Activated CD4-positive, alpha-beta memory T cell treated with anti-CD3 and anti-CD28 coated beads for 36 hours (primary cell): ENCODE measurements around the gene KLF1. TPM values are rescaled to one million over a fixed set of nuclear protein-coding genes. Genes with fewer than 3 reads are reported as not detected.
"Not testable (repeated sequence)": the region's sequence is repeated elsewhere in the genome, so short reads cannot be mapped to it uniquely, and the experiment has no call there.

ENCODE experiments used
- CTCF ChIA-PET: fragments of 350-600 bp; sonication (Branson Sonifier 250); formaldehyde crosslinking; loops from one replicate; lab custom pipeline; 2021; ENCODE audit warnings: antibody characterized with exemption, inconsistent platforms; lab: Charles Lee
- POLR2A ChIA-PET: fragments of 350-600 bp; sonication (Branson Sonifier 250); formaldehyde crosslinking; loops from one replicate; lab custom pipeline; 2021; ENCODE audit warnings: antibody characterized with exemption; lab: Charles Lee
- DNase-seq: peaks from one replicate; pipeline ENCODE4 v3.0.0-alpha.2; 2020
- H3K27ac Mint-ChIP-seq: one replicate; pipeline ENCODE4 v1.8.0; 2021; ENCODE audit warnings: mixed read lengths
- H3K27me3 Mint-ChIP-seq: one replicate; pipeline ENCODE4 v1.8.0; 2021; ENCODE audit warnings: mixed read lengths
- H3K36me3 Mint-ChIP-seq: one replicate; pipeline ENCODE4 v1.8.0; 2021; ENCODE audit warnings: mixed read lengths
- H3K4me1 Mint-ChIP-seq: one replicate; pipeline ENCODE4 v1.8.0; 2021; ENCODE audit warnings: low read depth, mixed read lengths
- H3K4me3 Mint-ChIP-seq: one replicate; pipeline ENCODE4 v1.8.0; 2021; ENCODE audit warnings: mild to moderate bottlenecking, mixed read lengths
- H3K9me3 Mint-ChIP-seq: one replicate; pipeline ENCODE4 v1.8.0; 2021; ENCODE audit warnings: mixed read lengths
- intact Hi-C: fragments of 100-400 bp; cut with micrococcal nuclease; formaldehyde crosslinking; loops from one replicate; pipeline ENCODE4 v1.15.1; 2023
- total RNA-seq, 2 experiments: library from RNA; stranded (reverse); gene quantifications; one replicate each; pipeline ENCODE4 v1.2.3, GENCODE V29; 2021

KLF1 gene
- total RNA-seq, 2 experiments from 2014 or later = 0.12 to 0.19 TPM

DNA sequence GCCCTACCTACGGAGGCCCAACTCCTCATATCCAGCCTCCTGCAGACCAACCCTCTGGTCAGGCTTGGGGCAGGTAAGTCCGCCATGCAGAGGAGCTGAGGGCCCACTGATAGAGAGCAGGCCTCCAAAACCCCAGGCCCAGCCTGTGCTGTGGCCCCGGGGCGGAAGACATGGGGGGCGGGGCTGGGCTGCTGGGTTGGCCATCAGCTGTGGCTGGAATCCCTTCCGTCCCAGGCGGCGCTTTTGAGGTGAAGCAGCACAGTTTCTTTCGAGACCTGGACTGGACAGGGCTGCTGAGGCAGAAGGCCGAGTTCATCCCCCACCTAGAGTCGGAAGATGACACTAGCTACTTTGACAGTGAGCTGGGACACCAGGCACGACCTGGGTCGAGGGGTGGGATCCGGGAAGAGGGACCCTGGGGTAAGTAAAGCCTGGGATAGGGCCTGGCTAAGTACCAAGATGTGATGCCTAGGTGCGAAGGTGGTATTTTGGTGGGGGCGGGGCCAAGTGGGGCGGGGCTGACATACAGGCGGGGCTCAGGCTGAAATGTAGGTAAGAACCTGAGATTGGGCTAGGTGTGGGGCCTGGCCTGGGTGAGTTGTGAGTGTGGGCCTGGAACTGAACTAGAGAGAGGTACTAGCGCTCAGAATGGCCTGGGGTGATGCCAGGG lies 21.1 kb downstream of the KLF1 start:
- Mint-ChIP-seq H3K27ac (no peak overlapping the region), H3K4me3 (no peak overlapping the region), H3K27me3 (peaks cover 12% of the 10 kb centered on the region), H3K9me3 (no peaks in the 10 kb centered on the region), H3K4me1 (peaks cover 7% of the 10 kb centered on the region), H3K36me3 (no peaks in the 10 kb centered on the region)
- POLR2A ChIA-PET = interaction anchor here (1.2 kb wide), 1 partner anchor 91 kb away, joined by 3 read pairs; no protein-coding TSS in a partner anchor
- intact Hi-C loops = no loop called here
- CTCF ChIA-PET = interaction anchor here (0.6 to 2.3 kb wide), 3 partner anchors 19 to 878 kb away, joined by 3 to 13 read pairs (median 4); no protein-coding TSS in a partner anchor
- no peak for DNase-seq

- Mint-ChIP-seq H3K27me3 (peaks cover 15% of the 10 kb centered on the region), H3K4me3 (no peak overlapping the region), H3K4me1 (peaks cover 7% of the 10 kb centered on the region), H3K27ac (no peak overlapping the region), H3K9me3 (no peaks in the 10 kb centered on the region), H3K36me3 (no peaks in the 10 kb centered on the region)
- DNase-seq = no peak
- POLR2A ChIA-PET = interaction anchor here (1.2 kb wide), 1 partner anchor 92 kb away, joined by 3 read pairs; no protein-coding TSS in a partner anchor
- intact Hi-C loops = no loop called here
- CTCF ChIA-PET = interaction anchor here (0.8 to 2.3 kb wide), 3 partner anchors 8 to 107 kb away, joined by 3 to 13 read pairs (median 4); no protein-coding TSS in a partner anchor
These were observed 22.0 kb downstream of the KLF1 start for GRCh38 chr19:12864721-12865715.

GRCh38 chr19:12864143-12864542 lies 22.9 kb downstream of the KLF1 start:
- Mint-ChIP-seq H3K27ac (no peak overlapping the region), H3K27me3 (peaks cover 15% of the 10 kb centered on the region), H3K9me3 (no peaks in the 10 kb centered on the region), H3K4me3 (no peak overlapping the region), H3K4me1 (peaks cover 7% of the 10 kb centered on the region), H3K36me3 (no peaks in the 10 kb centered on the region)
- intact Hi-C loops = no loop called here
- ChIA-PET POLR2A (no interaction called here), CTCF (interaction anchor here (0.8 to 2.3 kb wide), 3 partner anchors 9 to 106 kb away, joined by 3 to 13 read pairs (median 4); no protein-coding TSS in a partner anchor)
- DNase-seq = no peak

- Mint-ChIP-seq H3K36me3 (no peaks in the 10 kb centered on the region), H3K9me3 (peaks cover 2% of the 10 kb centered on the region), H3K4me1 (no peaks in the 10 kb centered on the region), H3K27ac (no peak overlapping the region), H3K4me3 (no peak overlapping the region), H3K27me3 (peaks cover 2% of the 10 kb centered on the region)
- ChIA-PET CTCF (interaction anchor here (1.0 to 3.8 kb wide), 2 partner anchors 12 to 93 kb away, joined by 3 to 13 read pairs; no protein-coding TSS in a partner anchor), POLR2A (no interaction called here)
- intact Hi-C loops = no loop called here
- no peak for DNase-seq
These were observed 27.5 kb downstream of the KLF1 start for GRCh38 chr19:12859546-12859945.

DNA sequence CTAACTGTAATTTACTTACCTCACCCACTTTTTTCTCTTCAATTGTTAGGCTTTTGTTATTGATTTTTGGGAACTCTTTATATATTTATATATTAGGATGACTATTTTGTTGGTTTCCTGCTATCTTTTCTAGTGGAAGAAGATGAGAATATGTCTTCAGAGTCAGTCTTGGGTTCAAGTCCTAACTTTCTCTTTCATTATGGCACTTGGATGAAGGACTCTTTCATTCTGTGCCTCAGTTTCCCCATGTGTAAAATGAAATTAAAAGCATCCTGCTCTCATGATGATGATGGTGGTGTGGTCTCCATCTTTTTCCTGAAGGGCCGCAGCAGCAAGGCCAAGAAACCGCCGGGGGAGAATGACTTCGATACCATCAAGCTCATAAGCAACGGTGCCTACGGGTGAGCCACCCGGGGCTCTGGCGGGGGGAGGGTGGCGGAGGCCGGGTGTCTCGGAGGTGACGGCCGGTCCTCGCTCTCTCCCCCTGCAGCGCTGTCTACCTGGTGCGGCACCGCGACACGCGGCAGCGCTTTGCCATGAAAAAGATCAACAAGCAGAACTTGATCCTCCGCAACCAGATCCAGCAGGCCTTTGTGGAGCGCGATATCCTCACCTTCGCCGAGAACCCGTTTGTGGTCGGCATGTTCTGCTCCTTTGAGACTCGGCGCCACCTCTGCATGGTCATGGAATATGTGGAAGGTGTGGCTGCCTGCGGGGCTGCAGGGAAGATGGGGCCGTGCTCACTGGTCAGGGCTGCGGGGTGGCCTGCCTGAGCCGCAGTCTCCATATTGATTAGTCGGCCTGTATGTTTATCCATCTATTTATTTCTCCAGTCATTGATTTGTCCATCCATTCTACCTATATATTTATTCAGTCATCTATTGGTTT lies 28.7 kb downstream of the KLF1 start:
- peaks cover 2% of the 10 kb centered on the region for H3K9me3 Mint-ChIP-seq
- DNase-seq = no peak
- no peaks in the 10 kb centered on the region for H3K36me3 Mint-ChIP-seq
- peaks cover 2% of the 10 kb centered on the region for H3K27me3 Mint-ChIP-seq
- ChIA-PET CTCF (interaction anchor here (1.3 to 3.8 kb wide), 2 partner anchors 11 to 33 kb away, joined by 3 to 13 read pairs; no protein-coding TSS in a partner anchor), POLR2A (no interaction called here)
- intact Hi-C loops = no loop called here
- H3K27ac Mint-ChIP-seq = no peak overlapping the region
- H3K4me1 Mint-ChIP-seq = no peaks in the 10 kb centered on the region
- H3K4me3 Mint-ChIP-seq = no peak overlapping the region

- H3K27ac Mint-ChIP-seq = no peak overlapping the region
- H3K4me3 Mint-ChIP-seq = no peak overlapping the region
- DNase-seq = no peak
- H3K4me1 Mint-ChIP-seq = no peaks in the 10 kb centered on the region
- ChIA-PET CTCF (interaction anchor here (1.3 to 3.8 kb wide), 2 partner anchors 9 to 31 kb away, joined by 3 to 13 read pairs; no protein-coding TSS in a partner anchor), POLR2A (no interaction called here)
- intact Hi-C loops = no loop called here
- no peaks in the 10 kb centered on the region for H3K36me3 Mint-ChIP-seq
- H3K27me3 Mint-ChIP-seq = peaks cover 2% of the 10 kb centered on the region
- H3K9me3 Mint-ChIP-seq = peaks cover 2% of the 10 kb centered on the region
These were observed 30.3 kb downstream of the KLF1 start for GRCh38 chr19:12856653-12857052.

DNA sequence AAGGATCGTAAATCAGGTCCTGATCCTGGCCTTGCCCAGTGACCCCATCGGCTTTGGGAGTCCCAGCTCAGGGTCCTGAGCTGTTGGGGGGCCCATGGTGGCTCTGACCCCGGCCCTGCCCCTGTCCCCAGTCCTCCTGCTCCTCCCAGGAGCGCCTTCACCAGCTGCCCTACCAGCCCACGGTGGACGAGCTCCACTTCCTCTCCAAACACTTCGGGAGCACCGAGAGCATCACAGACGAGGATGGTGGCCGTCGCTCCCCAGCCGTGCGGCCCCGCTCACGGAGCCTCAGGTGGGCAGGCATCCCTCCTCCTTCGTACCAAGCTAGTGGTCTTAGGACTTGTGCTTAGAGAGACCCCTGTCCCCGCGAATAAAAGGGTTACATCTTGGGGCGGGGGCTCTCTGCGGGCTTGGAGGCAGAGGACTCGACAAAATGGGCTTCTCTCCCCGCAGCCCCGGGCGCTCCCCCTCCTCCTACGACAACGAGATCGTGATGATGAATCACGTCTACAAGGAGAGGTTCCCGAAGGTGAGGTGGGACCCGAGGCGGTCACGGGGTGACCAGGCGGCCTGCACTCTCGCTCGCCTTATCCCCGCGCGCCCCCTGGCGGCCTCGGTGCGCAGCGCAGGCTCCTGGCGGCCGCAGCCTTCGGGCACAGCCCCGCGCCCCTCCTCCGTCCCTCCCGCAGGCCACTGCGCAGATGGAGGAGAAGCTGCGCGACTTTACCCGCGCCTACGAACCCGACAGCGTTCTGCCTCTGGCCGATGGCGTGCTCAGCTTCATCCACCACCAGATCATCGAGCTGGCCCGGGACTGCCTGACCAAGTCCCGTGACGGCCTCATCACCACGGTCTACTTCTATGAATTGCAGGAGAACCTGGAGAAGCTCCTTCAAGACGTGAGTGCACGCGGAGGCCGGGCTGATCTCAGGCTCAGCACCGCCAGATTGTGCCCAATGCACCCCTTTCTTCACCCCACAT lies 39.6 kb downstream of the KLF1 start:
- H3K36me3 Mint-ChIP-seq = no peaks in the 10 kb centered on the region
- H3K27ac Mint-ChIP-seq = no peak overlapping the region
- peak overlapping the region; percentile 29 for H3K4me3 Mint-ChIP-seq
- H3K4me1 Mint-ChIP-seq = peaks cover 5% of the 10 kb centered on the region
- CTCF ChIA-PET = interaction anchor here (0.6 to 11.8 kb wide), 49 partner anchors 10 to 208 kb away, joined by 3 to 280 read pairs (median 4); partner anchors contain the start of genes FARSA, RNASEH2A, THSD8 and TNPO2
- intact Hi-C loops = loop anchor here (2.0 kb wide), 1 partner anchor 81 kb away; no protein-coding TSS in a partner anchor
- POLR2A ChIA-PET = interaction anchor here (0.7 to 1.7 kb wide), 5 partner anchors 27 to 82 kb away, joined by 3 to 6 read pairs (median 3); no protein-coding TSS in a partner anchor
- DNase-seq = peak; percentile 90
- peaks cover 25% of the 10 kb centered on the region for H3K27me3 Mint-ChIP-seq
- H3K9me3 Mint-ChIP-seq = no peaks in the 10 kb centered on the region

DNA sequence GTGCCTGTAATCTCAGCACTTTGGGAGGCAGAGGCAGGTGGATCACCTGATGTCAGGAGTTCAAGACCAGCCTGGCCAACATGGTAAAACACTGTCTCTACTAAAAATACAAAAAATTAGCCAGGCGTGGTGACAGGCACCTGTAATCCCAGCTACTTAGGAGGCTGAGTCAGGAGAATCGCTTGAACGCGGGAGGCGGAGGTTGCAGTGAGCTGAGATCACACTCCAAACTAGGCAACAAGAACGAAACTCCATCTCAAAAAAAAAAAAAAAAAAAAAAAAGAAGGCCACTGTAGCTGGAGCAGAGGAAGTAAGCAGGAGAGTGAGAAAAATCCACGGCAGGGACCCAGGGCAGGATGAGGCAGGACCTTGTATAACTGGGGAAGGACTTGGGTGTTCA lies 40.4 kb downstream of the KLF1 start:
- peaks cover 30% of the 10 kb centered on the region for H3K27me3 Mint-ChIP-seq
- intact Hi-C loops = loop anchor here (2.0 kb wide), 1 partner anchor 80 kb away; no protein-coding TSS in a partner anchor
- not testable (repeated sequence) for H3K4me3 Mint-ChIP-seq, DNase-seq, H3K4me1 Mint-ChIP-seq, H3K36me3 Mint-ChIP-seq, H3K27ac Mint-ChIP-seq, H3K9me3 Mint-ChIP-seq
- CTCF ChIA-PET = interaction anchor here (0.6 to 11.8 kb wide), 20 partner anchors 9 to 174 kb away, joined by 3 to 280 read pairs (median 8); partner anchors contain the start of gene RNASEH2A
- POLR2A ChIA-PET = interaction anchor here (1.0 to 1.7 kb wide), 3 partner anchors 54 to 81 kb away, joined by 3 to 6 read pairs (median 3); no protein-coding TSS in a partner anchor

DNA sequence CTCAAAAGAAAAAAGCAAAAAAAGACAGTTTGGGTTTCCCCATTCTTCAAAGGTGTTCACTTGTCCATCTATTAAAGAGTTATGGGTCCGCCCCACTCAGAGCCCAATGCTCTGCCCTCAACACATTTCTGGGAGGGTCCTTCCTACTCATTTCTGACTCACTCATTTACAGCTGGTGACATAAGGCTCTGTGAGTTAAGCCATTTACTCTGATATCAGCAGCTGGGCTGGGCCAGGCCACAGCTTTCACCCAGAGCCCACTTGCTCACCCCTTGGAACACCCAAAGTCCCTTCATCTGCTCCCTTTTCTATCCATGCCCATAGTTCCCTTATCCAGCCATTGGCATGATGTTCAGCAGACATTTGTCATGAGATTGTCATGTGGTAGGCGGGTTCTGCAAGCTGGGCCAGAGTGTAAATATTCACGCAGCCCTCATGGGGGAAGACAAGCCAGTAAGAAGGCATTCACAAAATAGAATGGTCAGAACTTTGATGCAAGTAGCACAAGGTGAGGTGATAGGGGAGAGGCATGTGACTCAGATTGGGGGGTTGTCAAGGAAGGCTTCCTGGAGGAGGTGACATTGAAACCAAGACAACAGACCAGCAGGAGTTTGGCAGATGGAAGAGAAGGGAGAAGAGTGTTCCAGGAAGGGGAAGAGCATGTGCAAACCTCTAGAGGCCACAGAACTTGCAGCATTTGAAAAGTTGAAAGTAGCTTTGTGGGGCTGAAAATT lies 42.8 kb downstream of the KLF1 start:
- no peak for DNase-seq
- ChIA-PET CTCF (interaction anchor here (1.3 to 11.8 kb wide), 3 partner anchors 19 to 82 kb away, joined by 4 to 280 read pairs (median 6); no protein-coding TSS in a partner anchor), POLR2A (no interaction called here)
- peaks cover 28% of the 10 kb centered on the region for H3K4me1 Mint-ChIP-seq
- no peak overlapping the region for H3K4me3 Mint-ChIP-seq
- H3K27me3 Mint-ChIP-seq = peaks cover 53% of the 10 kb centered on the region
- H3K27ac Mint-ChIP-seq = no peak overlapping the region
- no peaks in the 10 kb centered on the region for H3K36me3 Mint-ChIP-seq
- H3K9me3 Mint-ChIP-seq = no peaks in the 10 kb centered on the region
- intact Hi-C loops = no loop called here
